Measurements from ENCODE around the gene GMIP. TPM values are rescaled to one million over a fixed set of nuclear protein-coding genes. Genes with fewer than 3 reads are reported as not detected.

GMIP gene
- total and polyA plus RNA-seq, 8 donors: 5.2 to 96.2 (median 13.8) TPM

DNA sequence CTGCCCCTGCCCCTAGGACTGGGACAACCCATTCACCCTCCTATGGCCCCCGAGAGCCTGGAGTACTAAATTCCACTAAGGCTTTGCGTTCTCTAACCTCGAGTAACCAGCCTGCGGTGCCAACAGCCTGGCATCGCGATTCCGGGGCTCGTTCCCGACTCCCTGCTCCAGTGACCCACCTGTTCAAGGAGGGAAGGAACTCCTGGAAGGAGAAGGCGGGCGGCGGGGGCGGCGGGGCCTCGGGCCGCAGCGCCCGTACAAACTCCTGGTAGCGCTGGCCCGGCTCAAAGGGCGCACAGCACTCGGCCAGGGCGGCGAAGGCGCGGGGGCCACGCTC lies 6.3 kb downstream of the GMIP start:
- TF ChIP-seq EP300 (IDR thresholded peaks at IDR 0.05): no peak
- no peak for TF ChIP-seq POLR2A (IDR thresholded peaks at IDR 0.05)
- no peak for TF ChIP-seq POLR2AphosphoS5 (IDR thresholded peaks at IDR 0.05)
- TF ChIP-seq CTCF (IDR thresholded peaks at IDR 0.05): no peak
- Histone ChIP-seq H3K36me3 (peaks cover 19 to 94% (median 75%) of the 10 kb centered on the region in 4 donors), H3K27me3 (no peaks in the 10 kb centered on the region), H3K27ac (no peak overlapping the region), H3K4me3 (peak overlapping the region in 3 of 4 donors; percentile 2 to 35 (median 22)), H3K9me3 (no peaks in the 10 kb centered on the region), H3K4me1 (peaks cover 0 to 10% (median under 1%) of the 10 kb centered on the region in 4 donors)
- intact Hi-C loops (cut with DNase I; ENCODE audit: low total_unique reads): no loop called here
- 55 to 74% (median 67%) methylated on average over 8 to 27 of the region's 27 CpGs for WGBS, 5 donors
- DNase-seq: no peak

DNA sequence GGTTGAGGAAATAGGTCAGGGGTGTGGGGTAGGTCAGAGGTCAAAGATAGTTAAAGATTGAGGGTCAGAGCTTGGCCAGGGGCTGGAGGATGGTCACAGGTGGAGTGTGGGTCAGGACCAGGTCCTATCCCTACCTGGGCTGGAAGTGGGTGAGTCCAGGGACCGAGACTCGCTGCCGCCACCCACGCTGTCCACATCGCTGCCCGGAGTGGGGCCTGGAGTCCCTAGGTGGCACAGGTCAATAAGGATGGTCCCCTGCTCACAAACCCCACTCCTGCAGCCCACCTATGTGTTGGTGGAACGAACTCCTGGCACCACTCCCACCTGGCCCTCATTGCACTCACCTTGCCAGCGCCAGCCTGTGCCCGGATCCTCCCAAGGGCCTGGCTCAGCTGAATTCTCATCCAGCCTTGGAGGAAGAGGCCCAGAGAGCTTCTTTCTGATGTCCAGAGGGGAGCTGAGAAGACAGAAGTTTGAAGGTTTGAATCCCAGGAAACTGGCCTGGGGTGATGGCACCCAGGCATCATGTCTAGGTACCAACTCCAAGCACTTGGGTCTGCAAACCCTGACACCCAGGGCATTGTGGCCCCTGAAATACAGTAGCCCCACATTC lies 6.8 kb downstream of the GMIP start:
- peaks cover 19 to 96% (median 77%) of the 10 kb centered on the region in 4 donors for H3K36me3 ChIP-seq
- TF ChIP-seq POLR2AphosphoS5 (IDR thresholded peaks at IDR 0.05): no peak
- H3K27me3 ChIP-seq: no peaks in the 10 kb centered on the region
- no peak for DNase-seq
- no peaks in the 10 kb centered on the region for H3K9me3 ChIP-seq
- 85 to 98% (median 94%) methylated on average over 7 to 9 of the region's 9 CpGs for WGBS, 5 donors
- peaks cover 0 to 5% (median 0%) of the 10 kb centered on the region in 4 donors for H3K4me1 ChIP-seq
- no peak overlapping the region for H3K27ac ChIP-seq
- no peak overlapping the region for H3K4me3 ChIP-seq
- intact Hi-C loops (cut with DNase I; ENCODE audit: low total_unique reads): no loop called here

- Histone ChIP-seq H3K4me1 (no peaks in the 10 kb centered on the region), H3K27me3 (no peaks in the 10 kb centered on the region), H3K9me3 (no peaks in the 10 kb centered on the region), H3K4me3 (no peak overlapping the region), H3K27ac (no peak overlapping the region), H3K36me3 (peaks cover 19 to 95% (median 81%) of the 10 kb centered on the region in 4 donors)
- 78 to 98% (median 97%) methylated on average over 8 to 14 of the region's 14 CpGs for WGBS, 5 donors
- DNase-seq: no peak
- intact Hi-C loops (cut with DNase I; ENCODE audit: low total_unique reads): no loop called here
- no peak for TF ChIP-seq POLR2AphosphoS5 (IDR thresholded peaks at IDR 0.05)
- no peak for TF ChIP-seq EP300 (IDR thresholded peaks at IDR 0.05)
- no peak for TF ChIP-seq POLR2A (IDR thresholded peaks at IDR 0.05)
- no peak for TF ChIP-seq CTCF (IDR thresholded peaks at IDR 0.05)
Observed at GRCh38 chr19:19635313-19635702, 8.1 kb downstream of the GMIP start.

- Histone ChIP-seq H3K4me3 (no peak overlapping the region), H3K27me3 (no peaks in the 10 kb centered on the region), H3K36me3 (peaks cover 19 to 95% (median 78%) of the 10 kb centered on the region in 4 donors), H3K27ac (no peak overlapping the region), H3K4me1 (no peaks in the 10 kb centered on the region), H3K9me3 (no peaks in the 10 kb centered on the region)
- intact Hi-C loops (cut with DNase I; ENCODE audit: low total_unique reads): no loop called here
- TF ChIP-seq EP300 (IDR thresholded peaks at IDR 0.05) (no peak), POLR2AphosphoS5 (IDR thresholded peaks at IDR 0.05) (no peak), POLR2A (IDR thresholded peaks at IDR 0.05) (no peak), CTCF (IDR thresholded peaks at IDR 0.05) (no peak)
- 89 to 97% (median 94%) methylated on average over 29 to 36 of the region's 36 CpGs for WGBS, 5 donors
- no peak for DNase-seq
Observed at GRCh38 chr19:19634516-19635312, 8.7 kb downstream of the GMIP start.
